ENCODE results near the gene SLC37A1. TPM values are rescaled to one million over a fixed set of nuclear protein-coding genes. Genes with fewer than 3 reads are reported as not detected.
A peak's percentile ranks its signal among the peaks of the same experiment; 100 is the strongest.

The SLC37A1 gene
- total RNA-seq, 3 donors from 2014 or later (not counting 1 experiment from before 2014, with no cell fraction given), result 24.8 to 25.8 (median 25.3) TPM

DNA sequence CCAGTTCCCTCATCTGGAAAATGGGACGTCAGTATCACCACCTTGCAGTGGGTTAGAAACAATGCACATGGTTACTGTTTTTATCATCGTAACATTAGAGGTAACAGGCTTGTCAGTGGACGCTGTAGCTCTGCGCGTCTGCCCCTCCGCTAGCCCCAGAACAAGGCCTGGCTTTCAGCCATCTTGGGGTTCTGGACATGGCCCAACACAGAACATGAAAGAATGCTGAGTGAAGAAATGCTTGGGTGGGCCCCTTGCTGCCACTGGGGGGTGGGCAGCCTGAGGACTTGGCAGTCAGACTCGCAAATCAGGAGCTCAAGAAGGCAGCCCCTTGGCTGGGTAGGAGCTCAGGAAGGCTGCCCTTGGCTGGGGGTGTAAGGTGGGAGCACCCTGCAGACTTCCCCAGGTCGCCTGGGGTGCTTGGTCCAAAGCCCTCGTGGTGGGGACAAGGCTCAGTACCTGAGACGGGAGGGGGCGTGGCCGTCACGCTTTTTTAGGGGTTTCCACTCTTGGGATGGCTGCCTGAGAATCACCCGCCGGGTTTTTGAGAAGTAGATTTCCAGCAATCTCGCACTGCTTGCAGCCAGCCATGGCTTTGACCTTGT, 51.7 kb downstream of the SLC37A1 start:
- no peak overlapping the region for H3K4me3 Mint-ChIP-seq
- Histone ChIP-seq H3K36me3 (ENCODE audit: control insufficient read depth, insufficient read depth, low read length) (peaks cover 41% of the 10 kb centered on the region), H3K4me3 (ENCODE audit: low read length) (no peak overlapping the region), H3K27ac (ENCODE audit: low read length) (no peak overlapping the region), H3K4me1 (ENCODE audit: control insufficient read depth, insufficient read depth, low read length) (peaks cover 13% of the 10 kb centered on the region), H3K9me3 (ENCODE audit: control insufficient read depth, insufficient read depth, low read length) (no peaks in the 10 kb centered on the region), H3K27me3 (ENCODE audit: control insufficient read depth, insufficient read depth, low read length) (no peaks in the 10 kb centered on the region)
- H3K4me1 Mint-ChIP-seq, result peaks cover 9 to 11% of the 10 kb centered on the region in 2 donors
- H3K27me3 Mint-ChIP-seq (ENCODE audit: low read depth in 2 of 2), result no peaks in the 10 kb centered on the region
- H3K9me3 Mint-ChIP-seq, result no peaks in the 10 kb centered on the region
- peak in 1 of 2 donors; percentile 11 for DNase-seq
- peaks cover 10% of the 10 kb centered on the region for H3K36me3 Mint-ChIP-seq
- no peak for ATAC-seq
- 96% methylated on average over 15 of the region's 16 CpGs for WGBS (ENCODE audit: insufficient coverage)
- intact Hi-C loops (cut with micrococcal nuclease), result no loop called here
- no peak for TF ChIP-seq CTCF (IDR thresholded peaks at IDR 0.05)
- no peak overlapping the region for H3K27ac Mint-ChIP-seq

GRCh38 chr21:42565886-42566523, 52.4 kb downstream of the SLC37A1 start:
- H3K4me1 ChIP-seq (ENCODE audit: control insufficient read depth, insufficient read depth, low read length), result peaks cover 11% of the 10 kb centered on the region
- Mint-ChIP-seq H3K27ac (no peak overlapping the region), H3K36me3 (peaks cover 10% of the 10 kb centered on the region), H3K9me3 (no peaks in the 10 kb centered on the region), H3K4me1 (peaks cover 9 to 11% of the 10 kb centered on the region in 2 donors), H3K27me3 (ENCODE audit: low read depth in 2 of 2) (no peaks in the 10 kb centered on the region), H3K4me3 (no peak overlapping the region)
- peaks cover 43% of the 10 kb centered on the region for H3K36me3 ChIP-seq (ENCODE audit: control insufficient read depth, insufficient read depth, low read length)
- no peaks in the 10 kb centered on the region for H3K27me3 ChIP-seq (ENCODE audit: control insufficient read depth, insufficient read depth, low read length)
- 87% methylated on average over 13 of the region's 13 CpGs for WGBS (ENCODE audit: insufficient coverage)
- no peak overlapping the region for H3K27ac ChIP-seq (ENCODE audit: low read length)
- peak in 1 of 2 donors; percentile 7 for DNase-seq
- intact Hi-C loops (cut with micrococcal nuclease), result no loop called here
- ATAC-seq, result no peak
- H3K4me3 ChIP-seq (ENCODE audit: low read length), result no peak overlapping the region
- TF ChIP-seq CTCF (IDR thresholded peaks at IDR 0.05), result no peak
- no peaks in the 10 kb centered on the region for H3K9me3 ChIP-seq (ENCODE audit: control insufficient read depth, insufficient read depth, low read length)

- no peaks in the 10 kb centered on the region for H3K27me3 Mint-ChIP-seq (ENCODE audit: low read depth in 2 of 2)
These were observed 53.0 kb downstream of the SLC37A1 start for GRCh38 chr21:42566524-42567213.

More at GRCh38 chr21:42566524-42567213, 53.0 kb downstream of the SLC37A1 start:
- TF ChIP-seq CTCF (IDR thresholded peaks at IDR 0.05), result no peak
- ATAC-seq, result no peak
- H3K36me3 Mint-ChIP-seq, result peaks cover 10% of the 10 kb centered on the region
- Histone ChIP-seq H3K27ac (ENCODE audit: low read length) (no peak overlapping the region), H3K36me3 (ENCODE audit: control insufficient read depth, insufficient read depth, low read length) (peaks cover 43% of the 10 kb centered on the region), H3K27me3 (ENCODE audit: control insufficient read depth, insufficient read depth, low read length) (no peaks in the 10 kb centered on the region), H3K4me3 (ENCODE audit: low read length) (no peak overlapping the region), H3K9me3 (ENCODE audit: control insufficient read depth, insufficient read depth, low read length) (no peaks in the 10 kb centered on the region), H3K4me1 (ENCODE audit: control insufficient read depth, insufficient read depth, low read length) (peaks cover 4% of the 10 kb centered on the region)
- no peak overlapping the region for H3K4me3 Mint-ChIP-seq
- intact Hi-C loops (cut with micrococcal nuclease), result no loop called here
- no peak overlapping the region for H3K27ac Mint-ChIP-seq
- H3K4me1 Mint-ChIP-seq, result peaks cover 5 to 7% of the 10 kb centered on the region in 2 donors
- H3K9me3 Mint-ChIP-seq, result no peaks in the 10 kb centered on the region
- WGBS (ENCODE audit: insufficient coverage), result 93% methylated on average over 16 of the region's 16 CpGs
- DNase-seq, result no peak
